Astrocyte of the spinal cord (primary cell): ENCODE data around the gene CDC42BPA.

ENCODE experiments used
- DNase-seq: peaks from one replicate; pipeline ENCODE4 v3.0.0; 2011; ENCODE audit warnings: low read depth, low spot score
- H3K4me3 ChIP-seq: 2 replicates; pipeline ENCODE4 v1.5.1; 2011; ENCODE audit warnings: low read depth, mild to moderate bottlenecking, low read length, moderate library complexity
- CTCF ChIP-seq: IDR thresholded peaks from 2 replicates; pipeline ENCODE4 v1.5.1; 2012; ENCODE audit warnings: low read depth, mild to moderate bottlenecking, low read length, inconsistent platforms
- in situ Hi-C: cut with HindIII; loops from 2 replicates; pipeline ENCODE4 v1.10.0; 2017; ENCODE audit warnings: low sequenced_read_pairs

CDC42BPA gene

GRCh38 chr1:227049253-227049652 lies 269.0 kb downstream of the CDC42BPA start:
- in situ Hi-C loops, result no loop called here
- DNase-seq, result no peak
- no peak overlapping the region for H3K4me3 ChIP-seq
- TF ChIP-seq CTCF, result no peak

- in situ Hi-C loops, result no loop called here
- no peak for TF ChIP-seq CTCF
- H3K4me3 ChIP-seq, result no peak overlapping the region
- peak; percentile 25 for DNase-seq
These were observed 274.5 kb downstream of the CDC42BPA start for GRCh38 chr1:227043755-227044154.

GRCh38 chr1:227042292-227042691 lies 276.0 kb downstream of the CDC42BPA start:
- TF ChIP-seq CTCF, result no peak
- H3K4me3 ChIP-seq, result no peak overlapping the region
- DNase-seq, result no peak
- in situ Hi-C loops, result no loop called here

GRCh38 chr1:227038401-227038800 lies 279.9 kb downstream of the CDC42BPA start:
- TF ChIP-seq CTCF, result no peak

GRCh38 chr1:227037121-227037520 lies 281.2 kb downstream of the CDC42BPA start:
- DNase-seq, result peak; percentile 5
- TF ChIP-seq CTCF, result no peak
- in situ Hi-C loops, result no loop called here
- no peak overlapping the region for H3K4me3 ChIP-seq

More at GRCh38 chr1:227038401-227038800, 279.9 kb downstream of the CDC42BPA start:
- H3K4me3 ChIP-seq, result no peak overlapping the region
- in situ Hi-C loops, result no loop called here
- peak; percentile 56 for DNase-seq

GRCh38 chr1:227035316-227035715 lies 283.0 kb downstream of the CDC42BPA start:
- no peak for TF ChIP-seq CTCF

GRCh38 chr1:227033880-227034279 lies 284.4 kb downstream of the CDC42BPA start:
- in situ Hi-C loops, result no loop called here
- DNase-seq, result no peak
- TF ChIP-seq CTCF, result no peak
- no peak overlapping the region for H3K4me3 ChIP-seq

More at GRCh38 chr1:227035316-227035715, 283.0 kb downstream of the CDC42BPA start:
- in situ Hi-C loops, result no loop called here
- no peak for DNase-seq
- no peak overlapping the region for H3K4me3 ChIP-seq
